Hepatocyte (in vitro differentiated cells): Measurements from ENCODE around the gene CCZ1. TPM values are rescaled to one million over a fixed set of nuclear protein-coding genes. Genes with fewer than 3 reads are reported as not detected.
"Not testable (repeated sequence)": the region's sequence is repeated elsewhere in the genome, so short reads cannot be mapped to it uniquely, and the experiment has no call there.

Experiments
- DNase-seq: peaks from one replicate; pipeline ENCODE4 v3.0.0-alpha.2; 2016; ENCODE audit warnings: low spot score
- H2AFZ ChIP-seq: fragments of 200-600 bp; sonication (generic); 2 replicates; pipeline ENCODE4 v1.6.0; 2016; ENCODE audit warnings: antibody characterized with exemption, mild to moderate bottlenecking
- H3K27ac ChIP-seq: fragments of 200-600 bp; sonication (generic); 2 replicates; pipeline ENCODE4 v1.5.1; 2016; ENCODE audit warnings: mild to moderate bottlenecking
- H3K27me3 ChIP-seq: fragments of 200-600 bp; sonication (generic); 2 replicates; pipeline ENCODE4 v1.6.1; 2016
- H3K36me3 ChIP-seq: fragments of 200-600 bp; sonication (generic); replicated peaks from 2 replicates; pipeline ENCODE4 v1.5.1; 2016; ENCODE audit warnings: low read depth; ENCODE audit not compliant: insufficient read depth
- H3K4me1 ChIP-seq: fragments of 200-600 bp; sonication (generic); 2 replicates; pipeline ENCODE4 v1.5.1; 2016; ENCODE audit warnings: mild to moderate bottlenecking, moderate library complexity; ENCODE audit not compliant: insufficient read depth
- H3K4me2 ChIP-seq: fragments of 200-600 bp; sonication (generic); 2 replicates; pipeline ENCODE4 v1.6.0; 2016
- H3K4me3 ChIP-seq: fragments of 200-600 bp; sonication (generic); 2 replicates; pipeline ENCODE4 v1.5.1; 2016; ENCODE audit warnings: mild to moderate bottlenecking
- H3K79me2 ChIP-seq: fragments of 200-600 bp; sonication (generic); 2 replicates; pipeline ENCODE4 v1.6.0; 2017; ENCODE audit warnings: mild to moderate bottlenecking
- H3K9me2 ChIP-seq: fragments of 200-600 bp; sonication (generic); replicated peaks from 2 replicates; pipeline ENCODE4 v1.6.0; 2017; ENCODE audit warnings: mild to moderate bottlenecking; ENCODE audit not compliant: insufficient read depth
- H3K9me3 ChIP-seq: fragments of 200-600 bp; sonication (generic); 2 replicates; pipeline ENCODE4 v1.5.1; 2016; ENCODE audit warnings: low read depth, mild to moderate bottlenecking
- H4K20me1 ChIP-seq: fragments of 200-600 bp; sonication (generic); 2 replicates; pipeline ENCODE4 v1.6.0; 2016; ENCODE audit warnings: mild to moderate bottlenecking; ENCODE audit not compliant: insufficient read depth, poor library complexity, severe bottlenecking
- EZH2 ChIP-seq: fragments of 200-600 bp; sonication (generic); IDR thresholded peaks from 2 replicates; pipeline ENCODE4 v1.6.1; 2016; ENCODE audit warnings: antibody characterized with exemption, mild to moderate bottlenecking, borderline replicate concordance
- EZH2phosphoT487 ChIP-seq: fragments of 200-600 bp; sonication (generic); IDR thresholded peaks from one replicate; pipeline ENCODE4 v1.6.1; 2018; ENCODE audit warnings: antibody characterized with exemption, mild to moderate bottlenecking, low read depth, moderate library complexity; ENCODE audit not compliant: unreplicated experiment, severe bottlenecking
- WGBS: methylation state at CpG from one replicate; pipeline ENCODE4 v1.1.6; 2016; ENCODE audit warnings: low lambda C conversion rate; ENCODE audit errors: missing lambda C conversion rate; 5-methylcytosine and 5-hydroxymethylcytosine counted together
- polyA plus RNA-seq: library from polyadenylated mRNA; unstranded; fragments of >200 nt; fragmentation: Nextera tagmentation; extraction: Ambion mirVana; gene quantifications from 2 replicates; pipeline ENCODE4 v1.2.1, GENCODE V29; 2016
- total RNA-seq: library from RNA; depleted of rRNA; stranded (reverse); fragments of >200 nt; gene quantifications from 2 replicates; pipeline ENCODE4 v1.2.3, GENCODE V29; 2014
- TF ChIP-seq, protein P1 (sequence below): fragments of 200-600 bp; sonication (generic); IDR thresholded peaks from 2 replicates; pipeline ENCODE4 v1.5.1; 2016; ENCODE audit warnings: antibody characterized with exemption, mild to moderate bottlenecking; ENCODE audit not compliant: poor library complexity

The CCZ1 gene
- total and polyA plus RNA-seq, 2 experiments from 2014 or later, result 64.1 to 71.6 TPM

DNA sequence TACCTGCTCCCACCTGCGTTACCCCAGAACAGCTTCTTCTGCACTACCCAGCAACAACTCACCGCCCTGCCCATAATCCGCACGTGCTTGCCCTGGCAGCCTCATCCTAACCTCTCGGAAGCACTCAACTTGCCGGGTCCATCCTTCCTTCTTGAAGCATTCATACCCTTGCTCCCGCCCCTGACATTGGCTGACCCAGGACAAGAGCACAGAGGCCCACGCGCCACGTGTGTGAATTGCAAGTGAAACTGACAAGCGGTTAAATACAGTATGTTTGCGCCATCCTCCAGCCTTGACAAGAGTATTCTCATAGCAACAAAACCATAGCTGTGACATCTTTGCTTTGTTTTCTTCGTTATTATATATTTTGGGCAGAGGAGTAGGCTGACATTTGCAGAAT is 28.8 kb upstream of the CCZ1 start:
- no peaks in the 10 kb centered on the region for H3K27me3 ChIP-seq
- no peak overlapping the region for H2AFZ ChIP-seq
- DNase-seq, result no peak
- no peaks in the 10 kb centered on the region for H3K4me1 ChIP-seq
- no peaks in the 10 kb centered on the region for H4K20me1 ChIP-seq
- no peaks in the 10 kb centered on the region for H3K36me3 ChIP-seq
- H3K4me3 ChIP-seq, result no peak overlapping the region
- H3K79me2 ChIP-seq, result no peaks in the 10 kb centered on the region
- TF ChIP-seq, protein P1, sequence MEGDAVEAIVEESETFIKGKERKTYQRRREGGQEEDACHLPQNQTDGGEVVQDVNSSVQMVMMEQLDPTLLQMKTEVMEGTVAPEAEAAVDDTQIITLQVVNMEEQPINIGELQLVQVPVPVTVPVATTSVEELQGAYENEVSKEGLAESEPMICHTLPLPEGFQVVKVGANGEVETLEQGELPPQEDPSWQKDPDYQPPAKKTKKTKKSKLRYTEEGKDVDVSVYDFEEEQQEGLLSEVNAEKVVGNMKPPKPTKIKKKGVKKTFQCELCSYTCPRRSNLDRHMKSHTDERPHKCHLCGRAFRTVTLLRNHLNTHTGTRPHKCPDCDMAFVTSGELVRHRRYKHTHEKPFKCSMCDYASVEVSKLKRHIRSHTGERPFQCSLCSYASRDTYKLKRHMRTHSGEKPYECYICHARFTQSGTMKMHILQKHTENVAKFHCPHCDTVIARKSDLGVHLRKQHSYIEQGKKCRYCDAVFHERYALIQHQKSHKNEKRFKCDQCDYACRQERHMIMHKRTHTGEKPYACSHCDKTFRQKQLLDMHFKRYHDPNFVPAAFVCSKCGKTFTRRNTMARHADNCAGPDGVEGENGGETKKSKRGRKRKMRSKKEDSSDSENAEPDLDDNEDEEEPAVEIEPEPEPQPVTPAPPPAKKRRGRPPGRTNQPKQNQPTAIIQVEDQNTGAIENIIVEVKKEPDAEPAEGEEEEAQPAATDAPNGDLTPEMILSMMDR, result no peak
- no peak for TF ChIP-seq EZH2
- no peak for TF ChIP-seq EZH2phosphoT487
- H3K4me2 ChIP-seq, result no peak overlapping the region
- H3K9me2 ChIP-seq, result no peaks in the 10 kb centered on the region
- H3K27ac ChIP-seq, result no peak overlapping the region
- H3K9me3 ChIP-seq, result no peaks in the 10 kb centered on the region
- 93% methylated on average over 13 of the region's 13 CpGs for WGBS

DNA sequence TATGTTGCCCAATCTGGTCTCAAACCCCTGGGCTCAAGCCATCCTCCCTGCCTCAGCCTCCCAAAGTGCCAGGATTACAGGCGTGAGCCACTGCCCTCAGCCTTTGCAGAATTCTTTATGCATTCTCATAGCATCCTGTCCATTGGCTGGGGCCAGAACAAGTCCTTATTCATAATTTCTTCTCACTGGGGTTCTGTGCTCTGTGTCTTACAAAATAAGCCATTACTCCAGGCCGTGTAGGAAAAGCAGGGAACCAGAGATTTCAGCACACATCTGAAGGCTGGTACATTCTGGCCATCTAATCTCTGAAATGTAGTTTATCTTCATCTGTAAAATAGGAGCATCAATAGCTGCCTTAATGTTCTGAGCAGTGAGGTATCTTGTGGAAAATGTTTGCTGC is 28.2 kb upstream of the CCZ1 start:
- DNase-seq, result no peak
- H3K9me2 ChIP-seq, result no peaks in the 10 kb centered on the region
- H4K20me1 ChIP-seq, result no peaks in the 10 kb centered on the region
- H3K27me3 ChIP-seq, result no peaks in the 10 kb centered on the region
- H3K9me3 ChIP-seq, result no peaks in the 10 kb centered on the region
- no peak overlapping the region for H3K4me3 ChIP-seq
- no peaks in the 10 kb centered on the region for H3K79me2 ChIP-seq
- H3K27ac ChIP-seq, result no peak overlapping the region
- no peaks in the 10 kb centered on the region for H3K36me3 ChIP-seq
- no peak overlapping the region for H2AFZ ChIP-seq
- no peak overlapping the region for H3K4me2 ChIP-seq
- WGBS, result 58% methylated on average over 2 of the region's 2 CpGs
- TF ChIP-seq, protein P1, result no peak
- TF ChIP-seq EZH2phosphoT487, result no peak
- TF ChIP-seq EZH2, result no peak
- no peaks in the 10 kb centered on the region for H3K4me1 ChIP-seq

- Histone ChIP-seq H3K79me2 (no peaks in the 10 kb centered on the region), H3K4me2 (no peak overlapping the region), H3K27ac (no peak overlapping the region), H3K27me3 (no peaks in the 10 kb centered on the region), H3K36me3 (no peaks in the 10 kb centered on the region), H3K9me3 (no peaks in the 10 kb centered on the region), H3K4me3 (no peak overlapping the region), H3K4me1 (no peaks in the 10 kb centered on the region), H2AFZ (no peak overlapping the region), H4K20me1 (no peaks in the 10 kb centered on the region), H3K9me2 (no peaks in the 10 kb centered on the region)
- DNase-seq, result no peak
- TF ChIP-seq EZH2 (no peak), EZH2phosphoT487 (no peak)
- TF ChIP-seq, protein P1, result no peak
- 60% methylated on average over 7 of the region's 7 CpGs for WGBS
These were observed 26.2 kb upstream of the CCZ1 start for GRCh38 chr7:5872326-5872725.

GRCh38 chr7:5879591-5879990 is 18.9 kb upstream of the CCZ1 start:
- H3K27me3 ChIP-seq, H3K4me3 ChIP-seq, H3K36me3 ChIP-seq, H3K4me2 ChIP-seq, H3K9me3 ChIP-seq, H3K27ac ChIP-seq, H3K9me2 ChIP-seq, H3K79me2 ChIP-seq, DNase-seq, H3K4me1 ChIP-seq, H2AFZ ChIP-seq, H4K20me1 ChIP-seq: not testable (repeated sequence)
- WGBS, result 76% methylated on average over 3 of the region's 3 CpGs

- H3K4me1 ChIP-seq, H3K27ac ChIP-seq, H3K36me3 ChIP-seq, H3K4me3 ChIP-seq, H3K9me3 ChIP-seq, H4K20me1 ChIP-seq, DNase-seq, H3K79me2 ChIP-seq, H3K4me2 ChIP-seq, H2AFZ ChIP-seq, H3K9me2 ChIP-seq, H3K27me3 ChIP-seq: not testable (repeated sequence)
- 71% methylated on average over 6 of the region's 6 CpGs for WGBS
These were observed 18.4 kb upstream of the CCZ1 start for GRCh38 chr7:5880106-5880505.

- H3K9me3 ChIP-seq, H3K79me2 ChIP-seq, H3K4me2 ChIP-seq, H4K20me1 ChIP-seq, H3K4me3 ChIP-seq, H3K27ac ChIP-seq, H3K27me3 ChIP-seq, H3K9me2 ChIP-seq, H2AFZ ChIP-seq, H3K4me1 ChIP-seq, DNase-seq, H3K36me3 ChIP-seq: not testable (repeated sequence)
- 95% methylated on average over 5 of the region's 5 CpGs for WGBS
These were observed 14.1 kb upstream of the CCZ1 start for GRCh38 chr7:5884431-5884830.

- not testable (repeated sequence) for H3K9me3 ChIP-seq, H3K79me2 ChIP-seq, H3K4me3 ChIP-seq, H3K27ac ChIP-seq, H3K36me3 ChIP-seq, H4K20me1 ChIP-seq, H2AFZ ChIP-seq, H3K4me1 ChIP-seq, DNase-seq, H3K4me2 ChIP-seq, H3K9me2 ChIP-seq, H3K27me3 ChIP-seq
- 84% methylated on average over 5 of the region's 5 CpGs for WGBS
These were observed 10.5 kb upstream of the CCZ1 start for GRCh38 chr7:5888021-5888420.
